Pons (tissue), 1 donor: ENCODE data around the gene LRMDA.

ENCODE experiments used
- DNase-seq: peaks from one replicate; pipeline ENCODE4 v3.0.0-alpha.2; 2016; ENCODE audit warnings: low spot score

LRMDA gene

GRCh38 chr10:76347832-76348231, 916.4 kb downstream of the LRMDA start:
- no peak for DNase-seq

- DNase-seq, result no peak
Measured at GRCh38 chr10:76350583-76350982, 919.2 kb downstream of the LRMDA start.

- DNase-seq, result no peak
Measured at GRCh38 chr10:76352300-76352699, 920.9 kb downstream of the LRMDA start.

DNA sequence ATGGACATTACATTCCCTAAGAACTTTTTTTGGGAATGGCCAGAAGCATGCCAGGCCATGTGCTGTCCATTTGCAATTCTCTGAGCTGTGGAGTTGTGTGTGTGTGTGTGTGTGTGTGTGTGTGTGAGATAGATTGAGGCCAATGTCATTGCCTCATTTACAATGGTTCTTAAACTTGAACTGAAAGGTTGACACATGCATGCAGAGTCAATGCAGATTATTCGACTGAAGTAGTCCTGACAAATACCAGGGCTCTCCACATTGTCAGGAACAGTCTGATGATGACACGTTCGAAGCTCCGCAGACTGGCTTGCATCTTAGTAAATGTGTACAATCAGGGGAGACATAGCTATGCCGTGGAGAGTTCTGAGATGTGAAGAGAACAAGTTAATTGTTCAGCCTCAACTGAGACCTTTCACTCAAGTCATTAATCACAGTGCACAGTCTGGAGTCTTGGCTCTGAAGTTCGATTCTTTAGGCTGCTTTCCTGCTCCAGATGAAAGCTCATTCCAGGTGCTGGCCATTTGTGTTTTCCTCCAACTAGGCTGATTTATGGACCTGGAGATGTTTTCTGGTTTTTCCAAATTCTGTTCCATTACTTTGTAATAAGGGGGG, 921.9 kb downstream of the LRMDA start:
- no peak for DNase-seq

DNA sequence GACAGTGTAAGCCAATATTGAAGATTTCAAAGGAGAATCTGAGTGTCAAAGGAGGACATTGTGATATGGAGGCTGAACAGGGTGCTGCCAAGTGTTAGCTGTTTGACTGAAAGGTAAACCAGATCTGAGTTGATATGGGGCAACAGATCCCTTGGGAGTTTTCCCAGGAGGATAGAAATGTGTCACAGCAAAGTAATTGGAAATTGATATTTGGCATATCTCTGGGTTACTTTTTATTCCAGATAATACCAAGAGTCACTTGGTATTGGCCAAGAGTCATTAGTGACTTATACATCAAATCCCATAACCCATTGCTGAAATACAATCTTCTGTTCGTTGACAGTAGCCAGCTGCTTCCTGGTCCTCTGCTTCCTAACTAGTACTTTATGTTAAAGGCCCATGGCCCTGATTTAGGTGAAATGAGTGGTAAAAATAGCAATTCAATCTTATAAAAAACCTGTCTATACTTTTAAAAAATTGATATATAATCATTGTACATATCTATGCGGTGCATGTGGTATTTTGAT, 922.9 kb downstream of the LRMDA start:
- DNase-seq, result no peak

- no peak for DNase-seq
Measured at GRCh38 chr10:76354921-76355320, 923.5 kb downstream of the LRMDA start.

DNA sequence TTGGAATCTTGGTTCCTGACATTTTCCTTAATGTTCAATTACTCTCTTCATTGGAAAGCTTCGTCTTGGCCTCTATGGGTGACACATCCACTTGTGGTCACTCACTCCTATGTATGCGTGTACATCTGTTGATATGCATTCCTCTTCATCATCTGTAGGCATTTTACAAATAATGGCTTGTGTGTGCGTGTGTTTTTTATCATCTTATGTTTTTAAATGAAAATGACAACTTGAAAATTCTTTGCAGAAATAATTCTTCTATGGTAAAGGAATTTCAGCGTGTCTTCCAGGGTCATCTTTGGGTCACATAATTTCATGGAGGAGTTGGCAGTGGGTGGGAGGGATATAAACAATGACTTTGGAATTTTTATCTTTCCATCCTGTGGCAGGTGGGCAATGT, 925.1 kb downstream of the LRMDA start:
- DNase-seq, result no peak

DNA sequence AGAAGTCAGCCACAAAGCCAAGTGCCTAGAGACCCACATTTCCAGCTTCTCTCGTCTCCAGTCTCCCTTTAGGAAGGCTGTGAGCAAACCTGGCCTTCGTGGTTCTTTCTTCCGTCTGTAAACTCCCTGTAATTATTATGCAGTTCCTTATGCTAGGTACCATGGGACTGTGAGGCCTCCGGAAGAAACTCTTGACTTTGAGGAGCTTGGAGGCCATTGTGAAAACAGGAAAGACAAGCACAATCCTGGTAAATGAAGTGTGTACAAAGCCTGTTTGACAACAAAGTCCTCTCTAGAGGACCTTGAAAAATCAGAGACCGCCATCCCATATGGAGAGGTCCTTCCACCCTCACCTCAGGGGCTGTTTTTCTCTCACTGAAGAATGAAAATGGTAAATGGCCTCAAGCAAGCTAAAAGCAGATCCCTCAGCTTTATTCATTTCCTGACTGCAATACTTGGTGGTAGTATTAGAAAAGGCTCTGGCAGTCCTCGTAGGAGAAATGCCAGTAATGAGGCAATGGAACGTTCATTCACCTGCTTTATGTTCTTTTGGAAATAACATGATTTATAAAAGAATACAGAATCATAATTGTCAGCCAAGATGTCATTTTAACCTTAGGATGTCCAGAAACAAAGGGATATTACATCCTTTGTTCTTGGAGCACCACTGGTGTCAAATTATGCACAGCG, 926.4 kb downstream of the LRMDA start:
- DNase-seq, result no peak

DNA sequence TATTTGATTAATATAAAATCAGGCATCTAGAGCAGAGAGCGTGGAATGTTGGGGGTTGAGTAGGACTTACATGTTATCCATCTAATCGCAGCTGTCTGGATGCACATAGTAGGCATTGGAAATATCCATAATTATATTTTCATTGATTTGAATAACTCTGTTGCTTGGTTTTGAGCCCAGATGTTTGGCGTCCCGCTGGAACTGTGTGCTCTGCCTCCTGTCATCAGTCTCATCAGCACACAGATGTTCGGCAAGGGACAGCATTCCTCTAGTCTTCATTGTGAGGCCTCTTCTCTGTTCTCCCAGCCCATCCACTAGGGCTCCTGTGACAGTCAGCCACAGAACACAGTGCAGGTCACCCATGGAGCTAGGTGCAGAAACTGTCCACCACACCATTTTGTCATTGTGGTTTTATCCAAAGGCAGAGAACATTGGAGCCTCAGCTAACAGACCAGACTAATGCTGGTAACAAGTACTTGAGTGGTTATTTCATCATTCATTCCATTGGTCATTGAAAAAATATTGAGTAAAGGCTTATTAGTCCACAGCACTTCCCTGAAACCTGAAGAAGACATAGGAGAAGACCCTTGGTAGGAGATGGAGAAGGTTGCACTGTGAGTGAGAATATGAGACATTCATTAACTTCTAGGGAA, 927.4 kb downstream of the LRMDA start:
- no peak for DNase-seq

GRCh38 chr10:76375761-76376160, 944.3 kb downstream of the LRMDA start:
- no peak for DNase-seq

GRCh38 chr10:76382381-76382851, 951.0 kb downstream of the LRMDA start:
- DNase-seq, result no peak

- DNase-seq, result no peak
Measured at GRCh38 chr10:76388321-76389023, 957.0 kb downstream of the LRMDA start.

GRCh38 chr10:76393875-76394706, 962.7 kb downstream of the LRMDA start:
- DNase-seq, result no peak

- no peak for DNase-seq
Measured at GRCh38 chr10:76394707-76395042, 963.3 kb downstream of the LRMDA start.

DNA sequence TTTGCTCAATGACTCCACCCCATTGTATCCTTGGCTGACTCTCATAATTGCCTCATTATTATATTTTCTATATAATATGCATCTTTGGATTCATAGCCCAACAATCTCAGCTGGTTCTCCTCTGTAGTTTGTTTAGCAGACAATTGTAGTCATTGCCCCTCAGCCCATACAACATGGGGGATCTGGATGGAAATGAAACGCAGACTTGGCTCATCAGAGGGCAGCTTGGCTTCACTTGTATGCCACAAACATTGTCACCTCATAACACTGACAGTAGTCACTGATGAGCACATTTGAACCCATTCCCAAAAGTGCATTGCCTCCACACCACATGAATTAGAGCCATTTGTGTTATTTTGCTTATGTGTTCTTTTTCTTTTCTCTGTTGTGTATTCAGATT, 963.8 kb downstream of the LRMDA start:
- no peak for DNase-seq

- peak; percentile 1 for DNase-seq
Measured at GRCh38 chr10:76396134-76396533, 964.7 kb downstream of the LRMDA start.

DNA sequence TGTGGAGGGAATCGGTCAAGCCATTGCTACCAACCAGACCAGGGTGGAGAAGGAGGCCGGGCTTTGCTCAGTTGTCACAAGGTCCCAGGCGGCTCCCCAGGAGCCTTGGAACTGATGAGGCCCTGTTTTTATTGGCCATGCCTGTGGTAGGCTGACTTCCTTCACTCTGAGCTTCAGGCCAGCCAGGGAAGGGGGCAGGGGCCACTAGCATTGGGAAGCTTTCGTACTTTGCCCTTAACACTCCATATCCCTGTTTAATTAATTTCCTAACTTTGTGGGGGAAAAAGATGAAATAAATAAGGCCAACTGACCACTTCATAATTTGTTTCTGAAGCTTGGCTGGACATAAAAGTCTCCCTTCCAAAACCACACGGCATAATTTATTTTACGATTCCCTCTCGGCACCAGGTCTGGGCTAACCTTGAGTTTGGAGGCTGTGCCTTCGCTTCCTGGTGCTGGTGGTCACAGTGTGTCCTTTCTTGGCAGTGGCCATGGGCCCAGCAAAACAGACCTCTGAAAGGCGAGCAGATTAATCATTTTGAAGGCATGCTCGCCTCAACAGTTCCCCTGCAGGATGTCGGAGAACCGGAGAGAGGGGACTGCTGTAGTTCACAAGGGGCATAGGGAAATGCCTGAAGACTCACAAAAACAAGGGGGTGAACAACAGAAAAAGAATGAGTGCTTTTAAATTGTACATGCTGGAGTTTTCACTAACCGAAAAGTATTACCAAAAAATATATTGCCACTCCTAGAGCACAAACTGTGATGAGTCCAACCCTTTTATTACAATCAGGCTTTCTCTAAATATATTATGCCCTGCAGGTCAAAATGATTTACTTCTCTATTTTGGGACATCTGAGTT, 966.0 kb downstream of the LRMDA start:
- peak; percentile 7 for DNase-seq

DNA sequence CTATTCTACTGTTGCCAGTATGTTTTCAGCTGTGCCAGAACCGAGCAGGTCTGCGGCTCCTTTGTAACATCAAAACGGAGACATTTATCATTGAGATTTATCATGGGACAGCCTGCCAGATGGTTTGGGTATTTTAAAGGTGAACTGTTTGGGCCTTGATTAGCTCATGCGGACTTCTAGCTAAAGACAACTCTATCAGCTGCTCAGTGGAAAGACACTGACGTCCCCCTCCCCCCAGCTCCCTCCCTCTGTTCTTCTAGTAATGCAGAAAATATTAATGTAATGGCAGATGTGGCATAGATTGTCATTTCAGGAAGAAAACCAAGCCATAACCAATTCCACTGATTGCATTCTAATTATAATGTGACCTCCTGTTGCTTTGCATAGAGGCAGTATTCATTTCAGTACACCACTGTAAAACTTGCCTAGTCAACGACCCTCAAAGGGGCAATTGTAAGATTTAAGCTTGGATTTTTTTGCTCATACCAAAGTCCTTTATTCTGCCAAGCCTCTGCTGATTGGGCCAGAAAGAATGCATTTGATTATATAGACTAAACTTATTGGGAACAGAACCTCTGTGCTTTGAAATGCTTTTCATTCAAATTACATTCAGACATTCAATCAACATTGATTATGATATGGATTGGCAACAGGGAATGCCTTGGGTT, 966.8 kb downstream of the LRMDA start:
- DNase-seq, result peak; percentile 6

- DNase-seq, result no peak
Measured at GRCh38 chr10:76399226-76399625, 967.8 kb downstream of the LRMDA start.

DNA sequence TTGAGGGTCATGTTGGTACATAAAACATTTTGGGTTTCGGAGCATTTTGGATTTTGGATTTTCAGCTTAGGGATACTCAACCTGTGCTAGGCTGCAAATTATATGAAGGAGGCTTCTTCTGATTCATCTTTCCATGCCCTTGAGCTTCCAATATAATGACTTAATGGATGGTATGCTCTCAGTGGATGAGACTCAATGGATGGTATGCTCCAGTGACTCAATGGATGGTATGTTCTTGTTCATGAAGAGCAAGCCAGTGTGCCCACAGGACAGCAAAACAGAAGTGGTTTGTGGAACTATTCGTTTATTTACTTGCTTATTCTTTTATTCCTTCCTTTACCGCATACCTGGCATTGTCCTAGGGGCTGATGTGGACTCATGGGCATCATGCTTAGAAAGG, 969.6 kb downstream of the LRMDA start:
- no peak for DNase-seq
